ENCODE measurements around the gene WFS1. TPM values are rescaled to one million over a fixed set of nuclear protein-coding genes. Genes with fewer than 3 reads are reported as not detected.

Gene WFS1
- total and polyA plus RNA-seq, 2 donors (not counting 3 experiments of a cell fraction or from before 2014, with no cell fraction given), result 48.2 to 70.0 TPM

DNA sequence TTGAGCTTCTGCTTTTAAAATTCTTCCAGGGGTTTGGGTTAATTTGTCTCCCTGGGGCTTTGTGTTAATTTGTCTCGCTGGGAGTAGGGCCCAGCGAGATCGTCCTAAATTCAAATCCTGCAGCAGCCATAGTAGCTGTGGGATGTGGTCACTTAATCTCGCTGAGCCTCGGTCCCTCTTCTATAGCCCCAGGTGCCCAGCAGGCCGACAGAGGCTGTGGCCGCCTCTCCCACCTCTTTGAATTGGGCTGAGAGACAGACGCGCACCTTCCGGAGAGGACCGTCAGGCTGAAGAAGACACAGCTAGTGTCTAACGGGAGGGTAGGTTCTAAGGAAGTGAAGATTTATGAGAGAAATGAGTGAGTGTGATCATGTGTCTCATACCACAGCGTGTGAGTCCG lies 15.7 kb upstream of the WFS1 start:
- H3K4me2 ChIP-seq (ENCODE audit: insufficient read depth, low read length), result no peak overlapping the region
- TF ChIP-seq GATA2 (IDR thresholded peaks at IDR 0.05; ENCODE audit: insufficient read depth, insufficient read length, low read depth, low read length), result no peak
- TF ChIP-seq, protein P1, sequence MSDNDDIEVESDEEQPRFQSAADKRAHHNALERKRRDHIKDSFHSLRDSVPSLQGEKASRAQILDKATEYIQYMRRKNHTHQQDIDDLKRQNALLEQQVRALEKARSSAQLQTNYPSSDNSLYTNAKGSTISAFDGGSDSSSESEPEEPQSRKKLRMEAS (IDR thresholded peaks at IDR 0.05; ENCODE audit: insufficient read depth, insufficient read length), result no peak
- TF ChIP-seq JUN (IDR thresholded peaks at IDR 0.05; ENCODE audit: borderline replicate concordance, insufficient read depth, insufficient read length, low read depth), result no peak
- TF ChIP-seq FOS (IDR thresholded peaks at IDR 0.05; ENCODE audit: borderline replicate concordance, insufficient read depth, low read length), result no peak
- TF ChIP-seq POLR2A (IDR thresholded peaks at IDR 0.05; ENCODE audit: low read depth, low read length), result no peak
- no peak for TF ChIP-seq EZH2 (IDR thresholded peaks at IDR 0.05; ENCODE audit: borderline replicate concordance, low read depth, low read length, severe bottlenecking)
- no peaks in the 10 kb centered on the region for H3K9me3 ChIP-seq (replicated peaks; ENCODE audit: control insufficient read depth, insufficient read depth, low read length)
- no peak overlapping the region for H2AFZ ChIP-seq (ENCODE audit: low read depth, low read length)
- no peak overlapping the region for H3K27ac ChIP-seq (ENCODE audit: insufficient read depth, low read depth, low read length)
- H3K36me3 ChIP-seq (ENCODE audit: control insufficient read depth in 2 of 2, extremely low read depth in 1 of 2, insufficient read depth in 2 of 2, low read length in 2 of 2), result no peaks in the 10 kb centered on the region
- H4K20me1 ChIP-seq (replicated peaks; ENCODE audit: control insufficient read depth, extremely low read depth, insufficient read depth, low read length), result no peaks in the 10 kb centered on the region
- DNase-seq (ENCODE audit: low read depth, low spot score) (no peak), FAIRE-seq (no peak)
- H3K9me1 ChIP-seq (replicated peaks; ENCODE audit: control insufficient read depth, extremely low read depth, insufficient read depth, low read length), result no peaks in the 10 kb centered on the region
- intact Hi-C loops (cut with micrococcal nuclease), result no loop called here
- H3K9ac ChIP-seq (replicated peaks; ENCODE audit: extremely low read depth, insufficient read depth, low read length), result no peak overlapping the region
- dilution Hi-C loops (cut with MboI; ENCODE audit: extremely low pct_ligation_motif_present, low sequenced_read_pairs), result no loop called here
- H3K27me3 ChIP-seq (ENCODE audit: control insufficient read depth in 2 of 2, insufficient read depth in 2 of 2, low read length in 2 of 2), result peaks cover 2 to 6% of the 10 kb centered on the region in 2 experiments
- no peak overlapping the region for H3K4me3 ChIP-seq (replicated peaks in 1 of 3; ENCODE audit: insufficient read depth in 1 of 3, low read depth in 1 of 3, low read length in 3 of 3)
- ChIA-PET POLR2A (no interaction called here), CTCF (interaction anchor here (1.1 to 8.9 kb wide), 3 partner anchors 10 to 292 kb away, joined by 4 to 808 read pairs (median 5); no protein-coding TSS in a partner anchor)
- H3K79me2 ChIP-seq (ENCODE audit: control insufficient read depth, insufficient read depth, low read length), result no peaks in the 10 kb centered on the region
- H3K4me1 ChIP-seq (ENCODE audit: control insufficient read depth, extremely low read depth, insufficient read depth, low read length), result peaks cover 2% of the 10 kb centered on the region
- BruUV-seq (replicated peaks), result no TSS peak

DNA sequence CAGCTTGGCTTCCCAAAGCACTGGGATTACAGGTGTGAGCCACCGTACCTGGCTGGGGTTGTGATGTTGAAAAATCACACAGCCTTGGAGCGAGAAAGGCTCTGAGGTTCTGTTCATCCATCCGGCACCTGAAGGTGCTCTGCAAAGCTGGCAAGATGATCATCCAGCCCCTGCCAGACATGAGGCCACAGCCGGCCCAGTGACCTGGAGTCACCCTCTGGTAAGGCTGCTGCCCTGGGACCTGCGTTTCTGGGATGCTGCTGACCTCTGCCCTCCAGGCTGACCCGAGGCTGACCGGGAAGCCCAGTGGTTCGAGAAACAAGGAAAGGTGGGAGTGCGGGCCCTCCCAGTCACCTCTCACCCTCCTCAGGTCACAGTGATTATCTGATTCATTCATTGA lies 13.5 kb upstream of the WFS1 start:
- dilution Hi-C loops (cut with MboI; ENCODE audit: extremely low pct_ligation_motif_present, low sequenced_read_pairs) (no loop called here), intact Hi-C loops (cut with micrococcal nuclease) (no loop called here)
- Histone ChIP-seq H3K9me1 (replicated peaks; ENCODE audit: control insufficient read depth, extremely low read depth, insufficient read depth, low read length) (no peaks in the 10 kb centered on the region), H3K4me1 (ENCODE audit: control insufficient read depth, extremely low read depth, insufficient read depth, low read length) (peaks cover 2% of the 10 kb centered on the region), H3K9me3 (replicated peaks; ENCODE audit: control insufficient read depth, insufficient read depth, low read length) (no peaks in the 10 kb centered on the region), H3K79me2 (ENCODE audit: control insufficient read depth, insufficient read depth, low read length) (no peaks in the 10 kb centered on the region), H3K4me2 (ENCODE audit: insufficient read depth, low read length) (no peak overlapping the region), H2AFZ (ENCODE audit: low read depth, low read length) (no peak overlapping the region), H3K27ac (ENCODE audit: insufficient read depth, low read depth, low read length) (no peak overlapping the region), H3K9ac (replicated peaks; ENCODE audit: extremely low read depth, insufficient read depth, low read length) (no peak overlapping the region), H3K4me3 (replicated peaks in 1 of 3; ENCODE audit: insufficient read depth in 1 of 3, low read depth in 1 of 3, low read length in 3 of 3) (no peak overlapping the region), H3K27me3 (ENCODE audit: control insufficient read depth in 2 of 2, insufficient read depth in 2 of 2, low read length in 2 of 2) (no peaks in the 10 kb centered on the region), H3K36me3 (ENCODE audit: control insufficient read depth in 2 of 2, extremely low read depth in 1 of 2, insufficient read depth in 2 of 2, low read length in 2 of 2) (no peaks in the 10 kb centered on the region), H4K20me1 (replicated peaks; ENCODE audit: control insufficient read depth, extremely low read depth, insufficient read depth, low read length) (no peaks in the 10 kb centered on the region)
- CTCF ChIA-PET, result interaction anchor here (8.9 to 15.3 kb wide), 2 partner anchors 71 to 73 kb away, joined by 623 to 808 read pairs; no protein-coding TSS in a partner anchor
- BruUV-seq (replicated peaks), result no TSS peak
- POLR2A ChIA-PET, result no interaction called here
- DNase-seq (ENCODE audit: low read depth, low spot score), result no peak
- TF ChIP-seq GATA2 (IDR thresholded peaks at IDR 0.05; ENCODE audit: insufficient read depth, insufficient read length, low read depth, low read length) (no peak), FOS (IDR thresholded peaks at IDR 0.05; ENCODE audit: borderline replicate concordance, insufficient read depth, low read length) (no peak), JUN (IDR thresholded peaks at IDR 0.05; ENCODE audit: borderline replicate concordance, insufficient read depth, insufficient read length, low read depth) (no peak), POLR2AphosphoS5 (IDR thresholded peaks at IDR 0.05; ENCODE audit: insufficient read depth, low read depth, low read length) (no peak), EZH2 (IDR thresholded peaks at IDR 0.05; ENCODE audit: borderline replicate concordance, low read depth, low read length, severe bottlenecking) (no peak), POLR2A (IDR thresholded peaks at IDR 0.05; ENCODE audit: low read depth, low read length) (no peak), MYC (IDR thresholded peaks at IDR 0.05; ENCODE audit: low read depth, low read length) (no peak)
- TF ChIP-seq, protein P2, sequence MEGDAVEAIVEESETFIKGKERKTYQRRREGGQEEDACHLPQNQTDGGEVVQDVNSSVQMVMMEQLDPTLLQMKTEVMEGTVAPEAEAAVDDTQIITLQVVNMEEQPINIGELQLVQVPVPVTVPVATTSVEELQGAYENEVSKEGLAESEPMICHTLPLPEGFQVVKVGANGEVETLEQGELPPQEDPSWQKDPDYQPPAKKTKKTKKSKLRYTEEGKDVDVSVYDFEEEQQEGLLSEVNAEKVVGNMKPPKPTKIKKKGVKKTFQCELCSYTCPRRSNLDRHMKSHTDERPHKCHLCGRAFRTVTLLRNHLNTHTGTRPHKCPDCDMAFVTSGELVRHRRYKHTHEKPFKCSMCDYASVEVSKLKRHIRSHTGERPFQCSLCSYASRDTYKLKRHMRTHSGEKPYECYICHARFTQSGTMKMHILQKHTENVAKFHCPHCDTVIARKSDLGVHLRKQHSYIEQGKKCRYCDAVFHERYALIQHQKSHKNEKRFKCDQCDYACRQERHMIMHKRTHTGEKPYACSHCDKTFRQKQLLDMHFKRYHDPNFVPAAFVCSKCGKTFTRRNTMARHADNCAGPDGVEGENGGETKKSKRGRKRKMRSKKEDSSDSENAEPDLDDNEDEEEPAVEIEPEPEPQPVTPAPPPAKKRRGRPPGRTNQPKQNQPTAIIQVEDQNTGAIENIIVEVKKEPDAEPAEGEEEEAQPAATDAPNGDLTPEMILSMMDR (IDR thresholded peaks at IDR 0.05; ENCODE audit: extremely low read depth in 1 of 2, insufficient read depth in 1 of 2, low read depth in 1 of 2, low read length in 2 of 2), result no peak
- TF ChIP-seq, protein P1 (IDR thresholded peaks at IDR 0.05; ENCODE audit: insufficient read depth, insufficient read length), result no peak
- no peak for FAIRE-seq
